AG04450 (cell line): ENCODE data around the gene BIRC6. TPM values are rescaled to one million over a fixed set of nuclear protein-coding genes. Genes with fewer than 3 reads are reported as not detected.

Experiments
- CTCF ChIA-PET: fragments of 300-600, 350-600 bp; formaldehyde crosslinking; extraction: SDS; loops from one replicate; lab custom pipeline; 2022; ENCODE audit warnings: antibody characterized with exemption, inconsistent platforms; lab: Charles Lee
- POLR2A ChIA-PET: fragments of 350-600 bp; formaldehyde crosslinking; extraction: SDS; loops from one replicate; lab custom pipeline; 2021; ENCODE audit warnings: antibody characterized with exemption, inconsistent platforms; lab: Yijun Ruan, JAX
- DNase-seq: peaks from one replicate; pipeline ENCODE4 v3.0.0-alpha.2; 2011; ENCODE audit warnings: low read depth, low spot score
- H3K27ac ChIP-seq: one replicate; pipeline ENCODE4 v1.5.1; 2012; ENCODE audit warnings: low read depth, low read length, control low read depth
- H3K27me3 ChIP-seq: one replicate; pipeline ENCODE4 v1.6.0; 2012; ENCODE audit warnings: low read length; ENCODE audit not compliant: control insufficient read depth, insufficient read depth
- H3K4me3 ChIP-seq: 2 replicates; pipeline ENCODE4 v1.5.1; 2011; ENCODE audit warnings: mild to moderate bottlenecking, low read depth, low read length, control low read depth
- H3K9me3 ChIP-seq: 2 replicates; pipeline ENCODE4 v1.5.1; 2012; ENCODE audit warnings: low read length; ENCODE audit not compliant: control insufficient read depth, insufficient read depth
- polyA plus RNA-seq: library from polyadenylated mRNA; depleted of rRNA; stranded (reverse); fragments of >200 nt; gene quantifications from 2 replicates; pipeline ENCODE4 v1.2.3, GENCODE V29; 2011
- TF ChIP-seq, protein P1 (sequence below): IDR thresholded peaks from 2 replicates; pipeline ENCODE4 v1.5.1; 2011; ENCODE audit warnings: low read depth, low read length, control low read depth, inconsistent platforms

BIRC6 gene
- polyA plus RNA-seq, 1 experiment: 86.3 TPM

DNA sequence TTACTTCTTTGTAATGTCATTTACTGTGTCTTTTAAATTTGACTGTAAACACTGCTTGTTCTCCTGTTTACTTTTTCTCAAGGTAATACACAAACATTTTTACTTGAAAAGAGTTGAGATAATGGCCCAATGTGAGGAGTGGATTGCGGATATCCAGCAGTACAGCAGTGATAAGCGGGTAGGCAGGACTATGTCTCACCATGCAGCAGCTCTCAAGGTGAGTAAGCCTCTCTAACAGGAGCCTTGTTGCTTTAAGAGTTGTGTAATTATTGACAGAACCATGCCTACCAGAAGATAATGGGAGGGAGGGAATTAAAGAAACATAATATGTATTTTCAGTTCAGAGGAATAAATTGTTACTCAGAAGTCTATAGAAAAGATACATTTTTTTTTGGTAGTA, 254.5 kb downstream of the BIRC6 start:
- no peak overlapping the region for H3K27ac ChIP-seq
- no peak for DNase-seq
- H3K4me3 ChIP-seq: no peak overlapping the region
- no peaks in the 10 kb centered on the region for H3K27me3 ChIP-seq
- ChIA-PET CTCF (interaction anchor here (1.5 kb wide), 1 partner anchor 9 kb away, joined by 4 read pairs; no protein-coding TSS in a partner anchor), POLR2A (no interaction called here)
- TF ChIP-seq, protein P1, sequence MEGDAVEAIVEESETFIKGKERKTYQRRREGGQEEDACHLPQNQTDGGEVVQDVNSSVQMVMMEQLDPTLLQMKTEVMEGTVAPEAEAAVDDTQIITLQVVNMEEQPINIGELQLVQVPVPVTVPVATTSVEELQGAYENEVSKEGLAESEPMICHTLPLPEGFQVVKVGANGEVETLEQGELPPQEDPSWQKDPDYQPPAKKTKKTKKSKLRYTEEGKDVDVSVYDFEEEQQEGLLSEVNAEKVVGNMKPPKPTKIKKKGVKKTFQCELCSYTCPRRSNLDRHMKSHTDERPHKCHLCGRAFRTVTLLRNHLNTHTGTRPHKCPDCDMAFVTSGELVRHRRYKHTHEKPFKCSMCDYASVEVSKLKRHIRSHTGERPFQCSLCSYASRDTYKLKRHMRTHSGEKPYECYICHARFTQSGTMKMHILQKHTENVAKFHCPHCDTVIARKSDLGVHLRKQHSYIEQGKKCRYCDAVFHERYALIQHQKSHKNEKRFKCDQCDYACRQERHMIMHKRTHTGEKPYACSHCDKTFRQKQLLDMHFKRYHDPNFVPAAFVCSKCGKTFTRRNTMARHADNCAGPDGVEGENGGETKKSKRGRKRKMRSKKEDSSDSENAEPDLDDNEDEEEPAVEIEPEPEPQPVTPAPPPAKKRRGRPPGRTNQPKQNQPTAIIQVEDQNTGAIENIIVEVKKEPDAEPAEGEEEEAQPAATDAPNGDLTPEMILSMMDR: no peak
- no peaks in the 10 kb centered on the region for H3K9me3 ChIP-seq

DNA sequence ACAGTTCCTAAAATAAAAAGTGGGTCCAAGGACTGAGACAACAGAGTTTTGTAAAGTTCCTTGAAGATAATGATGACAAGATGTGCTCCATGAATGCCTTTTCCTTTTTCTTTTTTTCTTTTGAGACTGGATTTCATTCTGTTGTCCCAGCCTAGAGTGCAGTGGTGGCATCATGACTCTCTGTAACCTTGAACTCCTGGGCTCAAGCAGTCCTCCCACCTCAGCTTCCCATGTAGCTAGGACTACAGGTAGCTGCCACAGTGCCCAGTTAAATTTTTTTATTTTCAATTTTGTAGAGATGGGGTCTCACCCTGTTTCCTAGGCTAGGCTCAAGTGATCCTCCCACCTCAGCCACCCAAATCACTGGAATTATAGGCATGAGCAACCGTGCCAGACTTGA, 254.9 kb downstream of the BIRC6 start:
- H3K27ac ChIP-seq: no peak overlapping the region
- no peak overlapping the region for H3K4me3 ChIP-seq
- DNase-seq: no peak
- TF ChIP-seq, protein P1: no peak
- ChIA-PET CTCF (interaction anchor here (1.5 kb wide), 1 partner anchor 9 kb away, joined by 4 read pairs; no protein-coding TSS in a partner anchor), POLR2A (no interaction called here)
- H3K9me3 ChIP-seq: no peaks in the 10 kb centered on the region
- no peaks in the 10 kb centered on the region for H3K27me3 ChIP-seq

DNA sequence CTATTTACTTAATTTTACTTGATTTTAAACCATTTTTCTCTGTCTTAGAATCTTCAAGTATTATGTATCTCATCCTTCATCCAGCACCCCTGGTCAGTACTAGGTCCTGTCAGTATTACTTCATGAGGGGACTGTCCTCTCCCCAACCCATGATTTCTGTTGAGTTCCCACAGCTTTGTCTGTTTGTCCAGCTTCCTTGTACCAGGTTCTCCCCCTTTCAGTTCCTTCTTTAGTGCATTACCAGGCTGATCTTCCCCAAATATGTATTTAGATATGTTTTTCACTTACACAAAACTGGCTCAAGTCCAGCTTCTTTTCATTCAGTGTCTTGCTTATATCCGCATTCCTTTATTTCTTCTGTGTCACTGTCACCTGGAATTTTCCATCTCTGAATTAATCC, 257.3 kb downstream of the BIRC6 start:
- CTCF ChIA-PET: no interaction called here
- TF ChIP-seq, protein P1: no peak
- H3K27ac ChIP-seq: no peak overlapping the region
- no peak for DNase-seq
- POLR2A ChIA-PET: interaction anchor here (0.6 kb wide), 1 partner anchor 219 kb away, joined by 6 read pairs; no protein-coding TSS in a partner anchor
- H3K9me3 ChIP-seq: no peaks in the 10 kb centered on the region
- no peak overlapping the region for H3K4me3 ChIP-seq
- H3K27me3 ChIP-seq: no peaks in the 10 kb centered on the region

DNA sequence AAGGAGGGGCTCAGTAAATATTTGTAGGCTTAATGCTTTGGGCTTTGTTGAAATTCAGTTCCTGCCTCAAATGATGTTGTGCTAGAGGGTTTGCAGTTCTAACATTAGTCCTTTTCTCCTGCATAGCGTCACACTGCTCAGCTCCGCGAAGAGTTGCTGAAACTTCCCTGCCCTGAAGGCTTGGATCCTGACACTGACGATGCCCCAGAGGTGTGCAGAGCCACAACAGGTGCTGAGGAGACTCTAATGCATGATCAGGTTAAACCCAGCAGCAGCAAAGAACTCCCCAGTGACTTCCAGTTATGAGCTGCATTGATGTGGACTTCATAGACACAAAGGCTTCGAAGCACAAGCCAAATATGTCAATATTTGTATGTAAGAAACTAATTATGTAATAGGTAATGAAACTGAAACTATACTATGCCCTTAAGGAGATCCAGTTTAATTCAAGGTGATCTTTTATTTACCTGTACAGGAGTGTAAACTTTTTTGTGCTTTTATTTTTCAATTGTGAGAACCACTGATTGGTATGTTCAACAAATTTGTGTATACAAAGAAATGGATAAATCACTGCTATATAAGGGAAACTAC, 260.9 kb downstream of the BIRC6 start:
- DNase-seq: no peak
- Histone ChIP-seq H3K4me3 (no peak overlapping the region), H3K9me3 (no peaks in the 10 kb centered on the region), H3K27me3 (no peaks in the 10 kb centered on the region), H3K27ac (no peak overlapping the region)
- ChIA-PET POLR2A (no interaction called here), CTCF (interaction anchor here (0.6 kb wide), 1 partner anchor 305 kb away, joined by 5 read pairs; no protein-coding TSS in a partner anchor)
- TF ChIP-seq, protein P1: no peak

DNA sequence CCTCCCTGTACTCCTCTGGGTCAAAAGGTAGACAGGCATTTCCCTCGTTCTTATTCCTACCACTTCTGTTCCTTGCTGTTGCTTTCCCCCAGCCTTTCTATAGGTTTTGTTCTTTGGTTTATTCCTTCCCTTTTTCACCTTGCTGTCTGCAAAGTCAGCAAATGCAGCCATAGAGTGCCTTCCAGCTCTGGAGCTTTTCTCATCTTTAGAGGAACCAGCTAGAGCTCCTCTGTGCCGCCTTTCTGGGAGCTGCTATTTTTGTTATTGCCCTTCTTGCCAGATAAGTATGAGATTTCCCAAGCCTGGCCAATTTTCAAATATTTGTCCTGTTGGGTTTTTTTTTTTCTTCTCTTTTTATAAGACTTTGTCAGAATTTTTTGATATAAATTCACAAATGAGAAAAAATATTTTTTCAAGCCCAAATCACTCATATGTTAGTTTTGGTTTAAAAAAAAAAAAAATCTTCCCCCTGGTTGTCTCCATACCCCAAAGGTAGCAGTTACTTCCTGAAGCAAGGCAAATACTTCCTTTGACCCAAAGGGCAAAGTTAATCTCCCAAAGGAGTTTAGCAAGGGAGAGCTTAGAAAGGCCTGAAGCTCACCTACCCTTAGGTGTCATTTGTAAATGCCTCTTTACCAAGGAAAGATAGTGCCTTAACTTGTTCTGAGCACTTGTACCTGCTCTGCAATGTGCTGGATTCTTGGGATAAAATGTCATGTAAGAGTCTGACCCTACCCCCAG, 265.9 kb downstream of the BIRC6 start:
- CTCF ChIA-PET: no interaction called here
- POLR2A ChIA-PET: interaction anchor here (0.6 kb wide), 1 partner anchor 399 kb away, joined by 3 read pairs; no protein-coding TSS in a partner anchor

More for the DNA sequence above, 265.9 kb downstream of the BIRC6 start:
- H3K4me3 ChIP-seq: no peak overlapping the region
- TF ChIP-seq, protein P1: no peak
- H3K27me3 ChIP-seq: no peaks in the 10 kb centered on the region
- no peak overlapping the region for H3K27ac ChIP-seq
- H3K9me3 ChIP-seq: no peaks in the 10 kb centered on the region
- DNase-seq: no peak
